GM19240 (cell line): ENCODE measurements around the gene OR2H1.
A peak's percentile ranks its signal among the peaks of the same experiment; 100 is the strongest.

Source experiments
- DNase-seq: peaks from one replicate; pipeline ENCODE4 v3.0.0; 2011; ENCODE audit warnings: low spot score; ENCODE audit not compliant: insufficient read length

OR2H1 gene

GRCh38 chr6:29483186-29483585 is 26.2 kb downstream of the OR2H1 start:
- no peak for DNase-seq

GRCh38 chr6:29483735-29484134 is 26.8 kb downstream of the OR2H1 start:
- no peak for DNase-seq

- no peak for DNase-seq
Observed at GRCh38 chr6:29486577-29486976, 29.6 kb downstream of the OR2H1 start.

GRCh38 chr6:29487131-29487530 is 30.2 kb downstream of the OR2H1 start:
- DNase-seq: no peak

- DNase-seq: no peak
Observed at GRCh38 chr6:29487660-29488059, 30.7 kb downstream of the OR2H1 start, which contains the start of gene MAS1L. TSS of gene MAS1L (minus strand) at chr6:29487956. CDS start at chr6:29487902, 54 bp downstream.

GRCh38 chr6:29488874-29489273 is 31.9 kb downstream of the OR2H1 start:
- DNase-seq: no peak

GRCh38 chr6:29489286-29489685 is 32.3 kb downstream of the OR2H1 start:
- no peak for DNase-seq

- no peak for DNase-seq
Observed at GRCh38 chr6:29490055-29490454, 33.1 kb downstream of the OR2H1 start.

GRCh38 chr6:29490552-29490951 is 33.6 kb downstream of the OR2H1 start:
- no peak for DNase-seq

GRCh38 chr6:29491574-29491973 is 34.6 kb downstream of the OR2H1 start:
- DNase-seq: no peak

- no peak for DNase-seq
Observed at GRCh38 chr6:29493261-29493660, 36.3 kb downstream of the OR2H1 start.

GRCh38 chr6:29494131-29494530 is 37.2 kb downstream of the OR2H1 start:
- no peak for DNase-seq

GRCh38 chr6:29495571-29495970 is 38.6 kb downstream of the OR2H1 start:
- no peak for DNase-seq

- DNase-seq: no peak
Observed at GRCh38 chr6:29496961-29497360, 40.0 kb downstream of the OR2H1 start.

GRCh38 chr6:29499704-29500103 is 42.7 kb downstream of the OR2H1 start:
- DNase-seq: no peak

GRCh38 chr6:29500594-29500993 is 43.6 kb downstream of the OR2H1 start:
- DNase-seq: no peak

- DNase-seq: no peak
Observed at GRCh38 chr6:29501106-29501505, 44.2 kb downstream of the OR2H1 start.

GRCh38 chr6:29502181-29502580 is 45.2 kb downstream of the OR2H1 start:
- no peak for DNase-seq

GRCh38 chr6:29502597-29502996 is 45.6 kb downstream of the OR2H1 start:
- DNase-seq: no peak

- DNase-seq: no peak
Observed at GRCh38 chr6:29504961-29505360, 48.0 kb downstream of the OR2H1 start.

- no peak for DNase-seq
Observed at GRCh38 chr6:29505808-29506207, 48.9 kb downstream of the OR2H1 start.

GRCh38 chr6:29506446-29507067 is 49.6 kb downstream of the OR2H1 start:
- no peak for DNase-seq

- DNase-seq: no peak
Observed at GRCh38 chr6:29507319-29507718, 50.4 kb downstream of the OR2H1 start.

GRCh38 chr6:29509239-29509638 is 52.3 kb downstream of the OR2H1 start:
- DNase-seq: peak; percentile 35
